Stomach (tissue), 4 donors: ENCODE results near the gene FIZ1.

Experiments
- EP300 ChIP-seq: sonication (generic); formaldehyde crosslinking; IDR thresholded peaks from one replicate; pipeline ENCODE4 v1.6.1; 2017; ENCODE audit warnings: antibody characterized with exemption
- POLR2A ChIP-seq, 4 donors: fragments of 450-650 bp; IDR thresholded peaks; one replicate each; pipeline ENCODE4 v1.6.1; 2016; ENCODE audit warnings: antibody characterized with exemption in 4 of 4, control low read depth in 2 of 4, mild to moderate bottlenecking in 1 of 4, moderate library complexity in 1 of 4
- POLR2AphosphoS5 ChIP-seq, 3 donors: sonication (generic); formaldehyde crosslinking; IDR thresholded peaks; one replicate each; pipeline ENCODE4 v1.6.1; 2016; ENCODE audit warnings: antibody characterized with exemption in 3 of 3
- TF ChIP-seq, protein P1 (sequence below), 7 experiments: fragments of 450-650 bp in 4 of 7; fragments of 200-600 bp in 3 of 7; sonication (generic) in 3 of 7; IDR thresholded peaks; one replicate each; pipeline ENCODE4 v1.5.1; 2016 to 2019; ENCODE audit warnings: antibody characterized with exemption in 7 of 7, control low read depth in 2 of 7, mild to moderate bottlenecking in 1 of 7

DNA sequence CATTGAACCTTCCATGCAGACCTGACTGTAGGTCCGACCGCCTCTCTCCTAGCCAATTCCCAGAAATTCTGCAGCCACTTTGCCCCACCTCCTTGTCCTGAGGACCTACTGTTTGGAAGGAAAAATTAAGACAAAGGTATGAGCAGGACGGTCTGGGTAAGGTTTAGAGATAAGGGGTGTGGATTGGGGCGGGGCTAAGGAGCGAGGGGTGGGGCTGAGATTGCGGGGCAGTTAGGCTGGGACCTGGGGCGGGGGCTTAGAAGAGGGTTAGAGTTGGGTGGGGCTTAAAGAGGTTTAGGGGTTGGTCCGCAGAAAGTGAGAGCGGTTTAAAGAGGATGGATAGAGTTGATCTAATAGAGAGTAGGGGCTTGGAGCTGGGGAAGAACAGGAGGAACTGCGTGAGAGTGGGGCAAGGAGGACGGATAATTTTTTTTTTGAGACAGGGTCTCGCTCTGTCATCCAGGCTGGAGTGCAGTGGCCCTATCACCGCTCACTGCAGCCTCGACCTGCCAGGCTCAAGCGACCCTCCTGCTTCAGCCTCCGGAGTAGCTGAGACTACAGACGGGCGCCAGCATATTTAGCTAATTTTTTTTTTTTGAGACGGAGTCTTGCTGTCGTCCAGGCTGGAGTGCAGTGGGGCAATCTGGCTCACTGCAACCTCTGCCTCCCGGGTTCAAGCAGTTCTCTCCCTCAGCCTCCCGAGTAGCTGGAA lies 4.4 kb upstream of the FIZ1 start:
- TF ChIP-seq, protein P1, sequence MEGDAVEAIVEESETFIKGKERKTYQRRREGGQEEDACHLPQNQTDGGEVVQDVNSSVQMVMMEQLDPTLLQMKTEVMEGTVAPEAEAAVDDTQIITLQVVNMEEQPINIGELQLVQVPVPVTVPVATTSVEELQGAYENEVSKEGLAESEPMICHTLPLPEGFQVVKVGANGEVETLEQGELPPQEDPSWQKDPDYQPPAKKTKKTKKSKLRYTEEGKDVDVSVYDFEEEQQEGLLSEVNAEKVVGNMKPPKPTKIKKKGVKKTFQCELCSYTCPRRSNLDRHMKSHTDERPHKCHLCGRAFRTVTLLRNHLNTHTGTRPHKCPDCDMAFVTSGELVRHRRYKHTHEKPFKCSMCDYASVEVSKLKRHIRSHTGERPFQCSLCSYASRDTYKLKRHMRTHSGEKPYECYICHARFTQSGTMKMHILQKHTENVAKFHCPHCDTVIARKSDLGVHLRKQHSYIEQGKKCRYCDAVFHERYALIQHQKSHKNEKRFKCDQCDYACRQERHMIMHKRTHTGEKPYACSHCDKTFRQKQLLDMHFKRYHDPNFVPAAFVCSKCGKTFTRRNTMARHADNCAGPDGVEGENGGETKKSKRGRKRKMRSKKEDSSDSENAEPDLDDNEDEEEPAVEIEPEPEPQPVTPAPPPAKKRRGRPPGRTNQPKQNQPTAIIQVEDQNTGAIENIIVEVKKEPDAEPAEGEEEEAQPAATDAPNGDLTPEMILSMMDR (IDR thresholded peaks at IDR 0.05): no peak
- TF ChIP-seq EP300 (no peak), POLR2AphosphoS5 (IDR thresholded peaks at IDR 0.05) (no peak), POLR2A (IDR thresholded peaks at IDR 0.05) (no peak)
